ENCODE results near the gene RAG1. TPM values are rescaled to one million over a fixed set of nuclear protein-coding genes. Genes with fewer than 3 reads are reported as not detected.
A peak's percentile ranks its signal among the peaks of the same experiment; 100 is the strongest.

Gene RAG1
- total RNA-seq, 2 donors from 2014 or later, result 0.25 to 0.55 TPM

- H3K36me3 Mint-ChIP-seq, result no peaks in the 10 kb centered on the region
- ATAC-seq (no peak), DNase-seq (ENCODE audit: low spot score) (no peak)
- no peaks in the 10 kb centered on the region for H3K4me1 Mint-ChIP-seq (ENCODE audit: low read depth in 2 of 2)
- peaks cover 4 to 30% of the 10 kb centered on the region in 2 donors for H3K27me3 Mint-ChIP-seq
- H3K4me3 Mint-ChIP-seq, result no peak overlapping the region
- H3K9me3 Mint-ChIP-seq, result no peaks in the 10 kb centered on the region
- H3K27ac Mint-ChIP-seq, result no peak overlapping the region
These were observed 32.4 kb downstream of the RAG1 start for GRCh38 chr11:36600180-36600579.

- no peak overlapping the region for H3K27ac Mint-ChIP-seq
- no peak overlapping the region for H3K4me3 Mint-ChIP-seq
- no peaks in the 10 kb centered on the region for H3K9me3 Mint-ChIP-seq
- no peaks in the 10 kb centered on the region for H3K4me1 Mint-ChIP-seq (ENCODE audit: low read depth in 2 of 2)
- ATAC-seq (no peak), DNase-seq (ENCODE audit: low spot score) (no peak)
- H3K36me3 Mint-ChIP-seq, result no peaks in the 10 kb centered on the region
- H3K27me3 Mint-ChIP-seq, result peaks cover 4 to 25% of the 10 kb centered on the region in 2 donors
These were observed 33.3 kb downstream of the RAG1 start for GRCh38 chr11:36601155-36601554.

- ATAC-seq, result no peak
These were observed 34.3 kb downstream of the RAG1 start for GRCh38 chr11:36602135-36602534.

GRCh38 chr11:36605221-36606216 lies 37.7 kb downstream of the RAG1 start:
- no peaks in the 10 kb centered on the region for H3K4me1 Mint-ChIP-seq (ENCODE audit: low read depth in 2 of 2)
- no peaks in the 10 kb centered on the region for H3K9me3 Mint-ChIP-seq
- no peaks in the 10 kb centered on the region for H3K36me3 Mint-ChIP-seq
- DNase-seq (ENCODE audit: low spot score) (no peak), ATAC-seq (no peak)
- H3K4me3 Mint-ChIP-seq, result no peak overlapping the region
- peaks cover 7 to 33% of the 10 kb centered on the region in 2 donors for H3K27me3 Mint-ChIP-seq
- H3K27ac Mint-ChIP-seq, result no peak overlapping the region

More at GRCh38 chr11:36602135-36602534, 34.3 kb downstream of the RAG1 start:
- no peak for DNase-seq (ENCODE audit: low spot score)
- Mint-ChIP-seq H3K9me3 (no peaks in the 10 kb centered on the region), H3K27me3 (peaks cover 4 to 25% of the 10 kb centered on the region in 2 donors), H3K4me1 (ENCODE audit: low read depth in 2 of 2) (no peaks in the 10 kb centered on the region), H3K27ac (no peak overlapping the region), H3K36me3 (no peaks in the 10 kb centered on the region), H3K4me3 (no peak overlapping the region)

GRCh38 chr11:36608491-36609199 lies 40.8 kb downstream of the RAG1 start:
- H3K27ac Mint-ChIP-seq, result no peak overlapping the region
- peaks cover 5 to 15% of the 10 kb centered on the region in 2 donors for H3K27me3 Mint-ChIP-seq
- no peaks in the 10 kb centered on the region for H3K9me3 Mint-ChIP-seq
- no peaks in the 10 kb centered on the region for H3K36me3 Mint-ChIP-seq
- H3K4me1 Mint-ChIP-seq (ENCODE audit: low read depth in 2 of 2), result no peaks in the 10 kb centered on the region
- DNase-seq (ENCODE audit: low spot score), result no peak
- H3K4me3 Mint-ChIP-seq, result no peak overlapping the region
- ATAC-seq, result no peak

- H3K36me3 Mint-ChIP-seq, result no peaks in the 10 kb centered on the region
- peaks cover 3 to 7% of the 10 kb centered on the region in 2 donors for H3K27me3 Mint-ChIP-seq
- H3K27ac Mint-ChIP-seq, result no peak overlapping the region
- ATAC-seq (no peak), DNase-seq (ENCODE audit: low spot score) (no peak)
- no peaks in the 10 kb centered on the region for H3K9me3 Mint-ChIP-seq
- no peaks in the 10 kb centered on the region for H3K4me1 Mint-ChIP-seq (ENCODE audit: low read depth in 2 of 2)
- H3K4me3 Mint-ChIP-seq, result no peak overlapping the region
These were observed 41.6 kb downstream of the RAG1 start for GRCh38 chr11:36609383-36609782.

- no peak overlapping the region for H3K4me3 Mint-ChIP-seq
- peaks cover 6 to 8% of the 10 kb centered on the region in 2 donors for H3K27me3 Mint-ChIP-seq
- no peak overlapping the region for H3K27ac Mint-ChIP-seq
- H3K36me3 Mint-ChIP-seq, result no peaks in the 10 kb centered on the region
- peaks cover 3 to 16% of the 10 kb centered on the region in 2 donors for H3K4me1 Mint-ChIP-seq (ENCODE audit: low read depth in 2 of 2)
- H3K9me3 Mint-ChIP-seq, result no peaks in the 10 kb centered on the region
- DNase-seq (ENCODE audit: low spot score) (no peak), ATAC-seq (no peak)
These were observed 48.0 kb downstream of the RAG1 start for GRCh38 chr11:36615826-36616225.

GRCh38 chr11:36617543-36618362 lies 49.9 kb downstream of the RAG1 start:
- no peak overlapping the region for H3K27ac Mint-ChIP-seq
- no peak for ATAC-seq
- peaks cover 6 to 13% of the 10 kb centered on the region in 2 donors for H3K27me3 Mint-ChIP-seq
- no peak for DNase-seq (ENCODE audit: low spot score)
- no peaks in the 10 kb centered on the region for H3K9me3 Mint-ChIP-seq
- peaks cover 3 to 16% of the 10 kb centered on the region in 2 donors for H3K4me1 Mint-ChIP-seq (ENCODE audit: low read depth in 2 of 2)
- no peaks in the 10 kb centered on the region for H3K36me3 Mint-ChIP-seq
- H3K4me3 Mint-ChIP-seq, result no peak overlapping the region

GRCh38 chr11:36618363-36619047 lies 50.7 kb downstream of the RAG1 start:
- H3K36me3 Mint-ChIP-seq, result no peaks in the 10 kb centered on the region
- ATAC-seq (no peak), DNase-seq (ENCODE audit: low spot score) (no peak)
- H3K4me1 Mint-ChIP-seq (ENCODE audit: low read depth in 2 of 2), result peaks cover 3 to 16% of the 10 kb centered on the region in 2 donors
- no peaks in the 10 kb centered on the region for H3K9me3 Mint-ChIP-seq
- no peak overlapping the region for H3K27ac Mint-ChIP-seq
- H3K4me3 Mint-ChIP-seq, result peak overlapping the region; percentile 28
- peaks cover 6 to 13% of the 10 kb centered on the region in 2 donors for H3K27me3 Mint-ChIP-seq

GRCh38 chr11:36619502-36619901 lies 51.7 kb downstream of the RAG1 start:
- peaks cover 3 to 16% of the 10 kb centered on the region in 2 donors for H3K4me1 Mint-ChIP-seq (ENCODE audit: low read depth in 2 of 2)
- DNase-seq (ENCODE audit: low spot score), result no peak
- ATAC-seq, result no peak
- peak overlapping the region; percentile 28 for H3K4me3 Mint-ChIP-seq
- no peaks in the 10 kb centered on the region for H3K36me3 Mint-ChIP-seq
- H3K27ac Mint-ChIP-seq, result no peak overlapping the region
- H3K9me3 Mint-ChIP-seq, result no peaks in the 10 kb centered on the region
- H3K27me3 Mint-ChIP-seq, result peaks cover 6 to 13% of the 10 kb centered on the region in 2 donors

- DNase-seq (ENCODE audit: low spot score) (no peak), ATAC-seq (no peak)
- Mint-ChIP-seq H3K27me3 (peaks cover 6 to 13% of the 10 kb centered on the region in 2 donors), H3K4me1 (ENCODE audit: low read depth in 2 of 2) (peaks cover 3 to 16% of the 10 kb centered on the region in 2 donors), H3K9me3 (no peaks in the 10 kb centered on the region), H3K4me3 (no peak overlapping the region), H3K27ac (no peak overlapping the region), H3K36me3 (no peaks in the 10 kb centered on the region)
These were observed 52.4 kb downstream of the RAG1 start for GRCh38 chr11:36620246-36620645.

GRCh38 chr11:36622431-36623136 lies 54.8 kb downstream of the RAG1 start:
- no peak for ATAC-seq
- H3K27ac Mint-ChIP-seq, result no peak overlapping the region
- DNase-seq (ENCODE audit: low spot score), result no peak
- H3K4me1 Mint-ChIP-seq (ENCODE audit: low read depth in 2 of 2), result peaks cover 3 to 16% of the 10 kb centered on the region in 2 donors
- H3K4me3 Mint-ChIP-seq, result no peak overlapping the region
- H3K36me3 Mint-ChIP-seq, result no peaks in the 10 kb centered on the region
- H3K27me3 Mint-ChIP-seq, result peaks cover 6 to 13% of the 10 kb centered on the region in 2 donors
- no peaks in the 10 kb centered on the region for H3K9me3 Mint-ChIP-seq

Measured in natural killer cell treated with Interleukin-12 subunit alpha and Interleukin-12 subunit beta and Interleukin-15 and Interleukin-18, amount 100 ng/mL, for 72 hours (primary cell).